ENCODE data around the gene RALGAPA2. TPM values are rescaled to one million over a fixed set of nuclear protein-coding genes. Genes with fewer than 3 reads are reported as not detected.

The RALGAPA2 gene
- total RNA-seq, 1 donor from 2014 or later: 24.8 TPM

- Histone ChIP-seq H3K4me3 (ENCODE audit: low read depth, low read length) (no peak overlapping the region), H3K27me3 (ENCODE audit: control insufficient read depth, insufficient read depth, low read length) (no peaks in the 10 kb centered on the region), H3K36me3 (ENCODE audit: control insufficient read depth, insufficient read depth, low read length) (no peaks in the 10 kb centered on the region)
- DNase-seq (ENCODE audit: low read depth): no peak
- no peak for TF ChIP-seq CTCF (IDR thresholded peaks at IDR 0.05; ENCODE audit: insufficient read depth, low read length, poor library complexity, severe bottlenecking)
Measured at GRCh38 chr20:20492521-20493332, 219.7 kb downstream of the RALGAPA2 start.

GRCh38 chr20:20491784-20492264 lies 220.6 kb downstream of the RALGAPA2 start:
- Histone ChIP-seq H3K4me3 (ENCODE audit: low read depth, low read length) (no peak overlapping the region), H3K36me3 (ENCODE audit: control insufficient read depth, insufficient read depth, low read length) (peaks cover 1% of the 10 kb centered on the region), H3K27me3 (ENCODE audit: control insufficient read depth, insufficient read depth, low read length) (no peaks in the 10 kb centered on the region)
- no peak for TF ChIP-seq CTCF (IDR thresholded peaks at IDR 0.05; ENCODE audit: insufficient read depth, low read length, poor library complexity, severe bottlenecking)
- DNase-seq (ENCODE audit: low read depth): no peak

- Histone ChIP-seq H3K4me3 (ENCODE audit: low read depth, low read length) (no peak overlapping the region), H3K27me3 (ENCODE audit: control insufficient read depth, insufficient read depth, low read length) (no peaks in the 10 kb centered on the region), H3K36me3 (ENCODE audit: control insufficient read depth, insufficient read depth, low read length) (peaks cover 1% of the 10 kb centered on the region)
- TF ChIP-seq CTCF (IDR thresholded peaks at IDR 0.05; ENCODE audit: insufficient read depth, low read length, poor library complexity, severe bottlenecking): no peak
- no peak for DNase-seq (ENCODE audit: low read depth)
Measured at GRCh38 chr20:20491110-20491783, 221.2 kb downstream of the RALGAPA2 start.

GRCh38 chr20:20490673-20491072 lies 221.8 kb downstream of the RALGAPA2 start:
- Histone ChIP-seq H3K27me3 (ENCODE audit: control insufficient read depth, insufficient read depth, low read length) (no peaks in the 10 kb centered on the region), H3K4me3 (ENCODE audit: low read depth, low read length) (no peak overlapping the region), H3K36me3 (ENCODE audit: control insufficient read depth, insufficient read depth, low read length) (peaks cover 1% of the 10 kb centered on the region)
- no peak for TF ChIP-seq CTCF (IDR thresholded peaks at IDR 0.05; ENCODE audit: insufficient read depth, low read length, poor library complexity, severe bottlenecking)
- DNase-seq (ENCODE audit: low read depth): no peak

GRCh38 chr20:20489648-20490341 lies 222.6 kb downstream of the RALGAPA2 start:
- Histone ChIP-seq H3K4me3 (ENCODE audit: low read depth, low read length) (no peak overlapping the region), H3K36me3 (ENCODE audit: control insufficient read depth, insufficient read depth, low read length) (peaks cover 1% of the 10 kb centered on the region), H3K27me3 (ENCODE audit: control insufficient read depth, insufficient read depth, low read length) (no peaks in the 10 kb centered on the region)
- no peak for DNase-seq (ENCODE audit: low read depth)
- no peak for TF ChIP-seq CTCF (IDR thresholded peaks at IDR 0.05; ENCODE audit: insufficient read depth, low read length, poor library complexity, severe bottlenecking)
